ENCODE measurements around the gene VWA7.

VWA7 gene

GRCh38 chr6:31730631-31731086 is 46.5 kb downstream of the VWA7 start:
- Histone ChIP-seq H3K9me2 (ENCODE audit: low read depth, low read length) (no peaks in the 10 kb centered on the region), H3K9ac (ENCODE audit: low read length) (no peak overlapping the region), H3K4me3 (ENCODE audit: low read depth, low read length, poor library complexity, severe bottlenecking) (no peak overlapping the region), H3K36me3 (ENCODE audit: insufficient read depth, low read length) (peaks cover 42% of the 10 kb centered on the region), H2AFZ (ENCODE audit: low read length) (no peak overlapping the region), H3K9me3 (ENCODE audit: low read length) (no peaks in the 10 kb centered on the region), H3K4me2 (ENCODE audit: low read length) (no peak overlapping the region), H3K27ac (ENCODE audit: low read depth, low read length, poor library complexity, severe bottlenecking) (peak overlapping the region; percentile 42), H3K4me1 (ENCODE audit: insufficient read depth, low read length, severe bottlenecking) (peaks cover 48% of the 10 kb centered on the region), H3F3A (ENCODE audit: insufficient read depth, low read length) (peaks cover 13% of the 10 kb centered on the region), H3K27me3 (ENCODE audit: insufficient read depth, low read length) (no peaks in the 10 kb centered on the region), H3K79me2 (ENCODE audit: insufficient read depth, low read length) (peaks cover 3% of the 10 kb centered on the region; the same call in 1 of the 2 replicates), H4K20me1 (ENCODE audit: insufficient read depth, low read length) (no peaks in the 10 kb centered on the region)
- TF ChIP-seq EZH2 (IDR thresholded peaks at IDR 0.05; ENCODE audit: borderline replicate concordance, low read length) (no peak), CTCF (IDR thresholded peaks at IDR 0.05; ENCODE audit: low read length) (no peak)

GRCh38 chr6:31729979-31730630 is 47.0 kb downstream of the VWA7 start:
- TF ChIP-seq EZH2 (IDR thresholded peaks at IDR 0.05; ENCODE audit: borderline replicate concordance, low read length) (no peak), CTCF (IDR thresholded peaks at IDR 0.05; ENCODE audit: low read length) (0 out of 2 replicates have a peak, but pooled peaks have one; percentile 9)
- Histone ChIP-seq H3F3A (ENCODE audit: insufficient read depth, low read length) (peaks cover 13% of the 10 kb centered on the region), H2AFZ (ENCODE audit: low read length) (no peak overlapping the region)

GRCh38 chr6:31729515-31729978 is 47.6 kb downstream of the VWA7 start:
- H3K79me2 ChIP-seq (ENCODE audit: insufficient read depth, low read length), result no peaks in the 10 kb centered on the region
- H3K4me1 ChIP-seq (ENCODE audit: insufficient read depth, low read length, severe bottlenecking), result peaks cover 41% of the 10 kb centered on the region
- H3K9me3 ChIP-seq (ENCODE audit: low read length), result no peaks in the 10 kb centered on the region
- H3K9me2 ChIP-seq (ENCODE audit: low read depth, low read length), result no peaks in the 10 kb centered on the region
- H3F3A ChIP-seq (ENCODE audit: insufficient read depth, low read length), result peaks cover 13% of the 10 kb centered on the region
- H3K36me3 ChIP-seq (ENCODE audit: insufficient read depth, low read length), result peaks cover 44% of the 10 kb centered on the region
- peak overlapping the region; percentile 72 for H3K4me3 ChIP-seq (ENCODE audit: low read depth, low read length, poor library complexity, severe bottlenecking)
- no peak for TF ChIP-seq EZH2 (IDR thresholded peaks at IDR 0.05; ENCODE audit: borderline replicate concordance, low read length)
- no peak; the same call in 1 of the 2 replicates for TF ChIP-seq CTCF (IDR thresholded peaks at IDR 0.05; ENCODE audit: low read length)
- peak overlapping the region; percentile 92 for H3K4me2 ChIP-seq (ENCODE audit: low read length)
- H4K20me1 ChIP-seq (ENCODE audit: insufficient read depth, low read length), result no peaks in the 10 kb centered on the region
- H3K9ac ChIP-seq (ENCODE audit: low read length), result peak overlapping the region; percentile 64
- H2AFZ ChIP-seq (ENCODE audit: low read length), result no peak overlapping the region
- H3K27ac ChIP-seq (ENCODE audit: low read depth, low read length, poor library complexity, severe bottlenecking), result peak overlapping the region; percentile 42
- H3K27me3 ChIP-seq (ENCODE audit: insufficient read depth, low read length), result no peaks in the 10 kb centered on the region

More at GRCh38 chr6:31729979-31730630, 47.0 kb downstream of the VWA7 start:
- H3K9me2 ChIP-seq (ENCODE audit: low read depth, low read length), result no peaks in the 10 kb centered on the region
- H3K36me3 ChIP-seq (ENCODE audit: insufficient read depth, low read length), result peaks cover 44% of the 10 kb centered on the region
- peak overlapping the region; percentile 92 for H3K4me2 ChIP-seq (ENCODE audit: low read length)
- H3K79me2 ChIP-seq (ENCODE audit: insufficient read depth, low read length), result no peaks in the 10 kb centered on the region
- H3K4me1 ChIP-seq (ENCODE audit: insufficient read depth, low read length, severe bottlenecking), result peaks cover 47% of the 10 kb centered on the region
- H3K4me3 ChIP-seq (ENCODE audit: low read depth, low read length, poor library complexity, severe bottlenecking), result peak overlapping the region; percentile 72
- no peaks in the 10 kb centered on the region for H4K20me1 ChIP-seq (ENCODE audit: insufficient read depth, low read length)
- H3K27me3 ChIP-seq (ENCODE audit: insufficient read depth, low read length), result no peaks in the 10 kb centered on the region
- H3K9ac ChIP-seq (ENCODE audit: low read length), result peak overlapping the region; percentile 64
- no peaks in the 10 kb centered on the region for H3K9me3 ChIP-seq (ENCODE audit: low read length)
- peak overlapping the region; percentile 42 for H3K27ac ChIP-seq (ENCODE audit: low read depth, low read length, poor library complexity, severe bottlenecking)

All from OCI-LY1 (cell line).